ENCODE data around the gene CNTN5.
A peak's percentile ranks its signal among the peaks of the same experiment; 100 is the strongest.

CNTN5 gene

GRCh38 chr11:100336873-100337272 lies 1316.1 kb downstream of the CNTN5 start:
- DNase-seq (ENCODE audit: low spot score), result no peak

DNA sequence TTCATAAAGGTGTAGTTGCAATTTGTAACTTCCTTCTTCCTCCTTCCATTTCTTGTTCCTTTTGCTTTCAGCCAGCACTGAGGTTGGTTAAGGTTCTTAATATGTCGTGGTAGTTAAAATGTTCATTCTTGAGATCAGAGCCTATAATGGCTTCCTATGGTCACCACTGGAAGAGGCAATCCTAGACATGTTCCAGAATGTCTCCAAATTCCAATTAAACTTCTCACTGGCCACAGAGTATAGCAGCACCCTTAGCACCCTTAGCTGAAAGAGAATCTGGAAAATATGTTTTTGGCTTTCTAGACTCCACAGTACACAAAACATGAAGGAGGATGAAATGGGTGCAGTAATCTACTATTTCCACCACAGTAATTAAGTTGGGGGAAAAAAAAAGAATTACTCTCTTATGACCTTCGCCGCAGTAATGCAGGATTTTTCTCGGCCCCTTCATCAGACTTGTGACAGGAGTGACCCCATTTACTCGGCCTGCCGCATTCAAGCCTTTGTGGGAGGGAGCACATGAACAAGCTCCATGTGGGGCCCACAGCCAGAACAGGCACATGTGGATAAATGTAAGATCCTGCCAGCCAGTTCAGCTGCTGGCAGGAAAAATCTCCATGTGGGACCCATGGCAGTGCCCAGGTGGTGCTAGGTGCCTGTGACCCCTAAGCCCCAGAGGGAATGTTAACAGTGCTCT lies 1317.5 kb downstream of the CNTN5 start:
- no peak for DNase-seq (ENCODE audit: low spot score)

DNA sequence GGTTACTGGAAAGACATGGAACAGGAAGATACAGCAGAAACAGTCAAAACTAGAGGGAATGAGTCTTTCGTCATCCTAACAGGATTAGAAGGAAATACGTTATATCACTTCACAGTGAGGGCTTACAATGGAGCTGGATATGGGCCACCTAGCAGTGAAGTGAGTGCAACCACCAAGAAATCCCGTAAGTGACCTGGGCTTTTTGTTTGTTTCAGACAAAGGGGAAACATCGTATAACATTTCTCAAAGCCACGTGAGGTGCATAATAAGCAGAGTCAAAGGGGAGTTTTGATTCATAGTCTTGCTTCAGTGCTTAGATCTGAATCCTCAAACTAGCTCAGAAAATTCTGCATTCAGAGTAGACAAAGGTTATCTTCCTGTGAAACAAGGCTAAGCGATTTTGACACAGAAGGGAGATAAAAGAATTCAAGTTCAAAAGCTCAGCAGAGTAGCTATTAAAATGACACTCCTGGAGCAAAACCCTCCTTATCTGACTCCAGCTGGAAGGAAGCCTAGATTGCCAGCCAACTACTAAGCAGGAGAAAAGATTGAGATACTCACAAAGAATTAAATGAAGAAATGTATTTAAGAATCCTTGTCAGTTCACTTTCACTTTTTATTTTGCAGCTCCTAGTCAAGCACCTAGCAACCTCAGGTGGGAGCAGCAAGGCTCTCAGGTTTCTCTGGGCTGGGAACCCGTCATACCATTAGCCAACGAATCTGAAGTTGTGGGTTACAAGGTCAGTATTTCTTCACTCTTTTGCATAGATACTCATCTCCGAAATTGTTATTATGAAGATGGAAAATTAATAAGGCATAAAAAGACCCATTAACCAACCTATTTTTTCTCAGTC lies 1319.9 kb downstream of the CNTN5 start:
- peak; percentile 13 for DNase-seq (ENCODE audit: low spot score)

- no peak for DNase-seq (ENCODE audit: low spot score)
These were observed 1332.3 kb downstream of the CNTN5 start for GRCh38 chr11:100353083-100353482.

DNA sequence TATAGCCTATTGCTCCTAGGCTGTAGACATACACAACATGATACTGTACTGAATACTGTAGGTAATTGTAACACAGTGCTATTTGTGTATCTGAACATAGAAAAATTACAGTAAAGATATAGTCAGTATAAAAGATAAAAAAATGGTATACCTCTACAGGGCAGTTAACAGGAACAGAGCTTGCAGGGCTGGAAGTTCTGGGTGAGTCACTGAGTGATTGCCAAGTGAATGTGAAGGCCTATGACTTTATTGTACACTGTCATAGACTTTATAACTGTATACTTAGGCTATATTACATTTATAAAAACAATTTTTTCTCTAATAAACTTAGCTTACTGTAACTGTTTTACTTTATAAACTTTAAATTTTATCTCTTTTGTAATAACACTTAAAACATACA lies 1334.0 kb downstream of the CNTN5 start:
- no peak for DNase-seq (ENCODE audit: low spot score)

DNA sequence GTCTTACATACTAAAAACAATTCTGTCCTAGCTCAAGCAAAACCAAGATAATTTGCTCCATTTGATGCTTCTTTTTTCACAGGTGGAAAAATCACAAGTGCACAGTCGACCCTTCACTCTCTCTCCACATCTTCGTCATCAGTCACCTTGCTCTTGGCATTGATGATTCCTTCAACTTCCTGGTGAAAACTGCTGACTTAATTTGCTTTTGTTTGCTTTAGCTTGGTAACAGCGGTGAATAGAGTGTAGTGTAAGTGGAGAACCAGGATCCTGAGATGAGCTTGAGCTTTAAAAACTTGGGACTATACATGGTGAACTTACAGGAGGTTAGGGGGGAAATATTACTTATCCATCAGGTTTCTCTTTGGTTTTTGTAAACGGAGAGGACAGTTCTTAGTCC lies 1335.3 kb downstream of the CNTN5 start:
- no peak for DNase-seq (ENCODE audit: low spot score)

DNA sequence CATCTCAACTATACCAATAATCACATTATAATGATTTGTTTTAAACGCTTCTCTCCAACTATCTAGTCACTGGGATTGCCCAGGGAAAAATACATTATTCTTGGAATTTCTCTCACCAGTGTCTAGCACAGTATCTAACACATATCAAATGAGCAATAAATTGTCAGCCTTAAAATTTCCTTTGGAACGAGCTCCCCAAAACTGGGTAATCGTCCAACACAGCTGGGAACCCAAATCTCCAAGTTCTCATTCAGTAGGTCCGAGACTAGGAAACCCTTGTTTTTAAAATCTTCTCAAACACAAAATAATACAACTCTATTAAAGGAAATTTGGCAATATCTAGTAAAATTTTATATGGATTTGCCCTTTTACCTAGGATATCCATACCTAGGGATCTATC lies 1338.5 kb downstream of the CNTN5 start:
- DNase-seq (ENCODE audit: low spot score), result no peak

DNA sequence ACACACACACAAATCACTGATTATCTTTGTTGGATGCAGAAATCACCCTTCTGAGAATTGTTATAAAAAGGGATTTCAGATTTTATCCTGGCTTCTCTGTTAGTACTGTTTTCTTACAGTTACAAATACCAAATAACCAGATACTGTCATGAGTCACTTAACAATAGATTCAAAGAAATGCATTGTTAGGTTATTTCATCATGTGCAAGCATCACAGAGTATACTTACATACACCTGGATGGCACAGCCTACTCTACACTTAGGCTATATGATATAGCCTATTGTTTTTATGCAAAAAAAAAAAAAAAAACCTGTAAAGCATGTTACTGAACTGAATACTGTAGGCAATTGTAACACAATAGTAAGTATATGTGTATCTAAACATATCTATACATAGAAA lies 1347.1 kb downstream of the CNTN5 start:
- no peak for DNase-seq (ENCODE audit: low spot score)

DNA sequence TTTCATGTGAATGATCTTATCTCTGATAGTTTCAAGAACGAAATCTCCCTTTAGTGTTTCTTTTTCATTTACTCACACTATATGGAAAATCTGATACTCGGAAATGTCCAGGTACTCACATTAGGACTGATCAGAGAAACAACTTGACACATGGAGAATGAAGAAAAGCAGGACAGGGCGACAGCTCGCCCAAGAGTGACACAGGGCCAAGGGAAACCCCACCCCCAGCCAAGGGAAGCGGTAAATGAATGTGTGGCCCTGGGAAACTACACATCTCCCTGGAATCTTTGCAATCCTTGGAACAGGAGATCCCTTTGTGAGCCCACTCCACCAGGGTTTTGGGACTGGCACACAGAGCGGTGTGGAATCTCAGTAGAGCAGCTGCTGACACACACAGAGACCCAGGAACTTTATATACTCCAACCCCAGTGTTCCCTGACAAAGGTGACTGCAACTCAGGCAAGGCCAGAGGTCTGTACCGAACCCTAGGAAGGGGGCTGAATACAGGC lies 1362.7 kb downstream of the CNTN5 start:
- no peak for DNase-seq (ENCODE audit: low spot score)

- DNase-seq (ENCODE audit: low spot score), result no peak
These were observed 1375.5 kb downstream of the CNTN5 start for GRCh38 chr11:100396266-100396665.

GRCh38 chr11:100397401-100397800 lies 1376.7 kb downstream of the CNTN5 start:
- DNase-seq (ENCODE audit: low spot score), result no peak

GRCh38 chr11:100403816-100404215 lies 1383.1 kb downstream of the CNTN5 start:
- DNase-seq (ENCODE audit: low spot score), result peak; percentile 30

DNA sequence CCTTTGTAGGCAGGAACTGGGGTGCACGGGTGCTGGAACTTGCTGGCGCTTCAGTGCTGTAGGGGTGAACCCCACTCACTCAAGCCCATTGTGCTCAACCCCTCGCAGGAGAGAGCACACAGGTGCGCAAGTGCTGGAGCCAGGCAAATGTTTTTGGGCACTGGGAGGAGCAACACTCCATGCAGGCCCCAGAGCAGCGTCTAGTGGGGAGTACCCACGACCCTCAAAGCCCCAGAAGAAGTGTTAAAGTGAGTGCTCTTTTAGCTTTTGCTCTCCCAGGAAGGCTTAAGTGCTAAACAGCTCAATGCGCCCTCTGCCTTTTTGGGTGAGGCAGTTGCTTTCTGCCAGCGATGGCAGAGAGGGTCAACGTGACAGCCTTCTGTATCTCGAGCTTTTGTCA lies 1384.2 kb downstream of the CNTN5 start:
- no peak for DNase-seq (ENCODE audit: low spot score)

Data from iPS-NIHi11 (cell line).